ENCODE results near the gene ARL11.
"Not testable (repeated sequence)": the region's sequence is repeated elsewhere in the genome, so short reads cannot be mapped to it uniquely, and the experiment has no call there.

The ARL11 gene

DNA sequence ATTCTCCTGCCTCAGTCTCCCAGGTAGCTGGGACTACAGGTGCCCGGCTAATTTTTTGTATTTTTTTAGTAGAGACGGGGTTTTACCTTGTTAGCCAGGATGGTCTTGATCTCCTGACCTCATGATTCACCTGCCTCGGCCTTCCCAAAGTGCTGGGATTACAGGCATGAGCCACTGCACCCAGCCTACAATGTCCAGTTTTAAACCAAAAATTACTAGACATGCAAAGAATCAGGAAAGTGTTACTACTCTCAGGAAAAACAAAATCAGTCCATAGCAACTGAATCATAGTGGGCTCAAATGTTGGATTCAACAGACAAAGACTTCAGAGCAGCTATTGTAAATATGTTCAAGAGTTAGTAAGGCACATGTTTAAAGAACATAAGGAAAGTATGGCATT, 16.3 kb upstream of the ARL11 start:
- DNase-seq (ENCODE audit: low read depth, low spot score): not testable (repeated sequence)

DNA sequence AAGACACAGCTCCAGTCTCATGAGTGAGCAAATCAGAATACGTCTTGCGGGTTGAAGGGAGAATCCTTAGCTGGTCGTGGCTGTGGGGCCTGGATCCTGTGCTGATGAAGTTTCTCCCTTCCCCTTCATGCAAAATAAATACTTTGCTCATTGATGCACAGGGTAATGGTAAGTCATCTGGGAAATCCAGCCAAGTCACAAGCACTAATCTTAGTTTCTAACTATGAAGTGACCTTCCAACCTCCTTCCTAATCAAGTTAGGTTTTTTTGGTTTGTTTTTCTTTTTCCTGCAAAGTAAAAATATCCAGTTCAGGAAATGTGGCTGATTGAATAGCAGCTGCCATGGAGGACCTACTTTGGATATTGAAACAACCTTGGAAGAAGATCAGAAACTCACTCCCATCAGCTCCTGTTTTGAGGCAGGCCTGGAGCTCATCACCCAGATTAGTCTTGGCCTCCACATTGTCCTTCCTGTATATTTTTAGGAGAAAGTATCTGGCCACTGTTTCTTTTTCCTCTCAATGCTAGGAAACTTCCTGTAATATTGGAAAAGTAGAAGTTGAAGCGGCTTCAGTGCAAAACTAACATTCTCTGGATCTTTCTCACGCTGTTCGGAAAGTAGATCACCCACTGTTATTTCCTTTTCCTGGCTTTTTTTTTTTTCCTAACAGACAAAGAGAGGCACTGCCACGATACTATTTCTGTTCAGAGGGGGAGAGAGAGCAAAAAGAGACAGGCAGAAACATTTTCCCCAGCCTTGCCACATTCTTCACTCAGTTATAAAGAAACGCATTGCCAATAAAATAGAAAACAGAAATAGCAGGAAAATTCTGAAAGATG, 12.3 kb upstream of the ARL11 start:
- DNase-seq (ENCODE audit: low read depth, low spot score): no peak

DNA sequence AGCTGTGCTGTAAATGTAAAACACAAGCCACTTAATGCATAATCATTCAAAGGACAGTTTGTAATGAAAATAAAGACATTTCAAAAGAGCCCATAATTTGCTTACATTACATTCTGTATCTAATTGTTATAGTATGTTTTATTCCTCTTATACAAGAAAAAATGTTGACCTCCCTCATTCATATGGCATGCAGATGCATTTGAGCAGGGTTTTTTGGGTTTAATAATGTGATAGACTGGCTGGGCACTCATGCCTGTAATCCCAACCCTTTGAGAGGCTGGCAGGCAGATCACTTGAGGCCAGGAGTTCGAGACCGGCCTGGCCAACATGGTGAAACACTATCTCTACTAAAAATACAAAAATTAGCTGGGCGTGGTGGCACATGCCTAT, 11.6 kb upstream of the ARL11 start:
- no peak for DNase-seq (ENCODE audit: low read depth, low spot score)

DNA sequence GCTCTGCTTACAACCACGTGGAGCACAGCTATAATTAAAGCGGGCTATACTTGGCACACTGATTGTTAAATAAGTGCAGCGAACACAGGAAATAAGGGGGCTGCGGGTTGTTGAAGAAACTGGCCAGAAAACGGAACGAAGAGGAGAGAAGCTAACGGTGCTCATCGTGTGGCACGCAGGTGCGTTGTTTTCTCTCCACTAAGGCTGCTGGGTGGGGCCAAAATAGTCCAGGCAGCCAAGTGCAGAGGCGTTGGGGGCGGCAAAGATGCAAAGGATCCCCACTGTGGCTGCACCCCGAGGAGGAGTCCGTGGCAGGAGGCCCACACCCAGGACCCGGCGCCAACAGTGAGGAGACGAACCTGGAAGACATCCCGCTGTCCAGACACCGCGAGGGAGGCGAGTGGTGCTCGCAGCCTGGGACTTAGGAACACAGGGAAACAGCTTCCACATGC, 8.1 kb upstream of the ARL11 start:
- DNase-seq (ENCODE audit: low read depth, low spot score): no peak

DNA sequence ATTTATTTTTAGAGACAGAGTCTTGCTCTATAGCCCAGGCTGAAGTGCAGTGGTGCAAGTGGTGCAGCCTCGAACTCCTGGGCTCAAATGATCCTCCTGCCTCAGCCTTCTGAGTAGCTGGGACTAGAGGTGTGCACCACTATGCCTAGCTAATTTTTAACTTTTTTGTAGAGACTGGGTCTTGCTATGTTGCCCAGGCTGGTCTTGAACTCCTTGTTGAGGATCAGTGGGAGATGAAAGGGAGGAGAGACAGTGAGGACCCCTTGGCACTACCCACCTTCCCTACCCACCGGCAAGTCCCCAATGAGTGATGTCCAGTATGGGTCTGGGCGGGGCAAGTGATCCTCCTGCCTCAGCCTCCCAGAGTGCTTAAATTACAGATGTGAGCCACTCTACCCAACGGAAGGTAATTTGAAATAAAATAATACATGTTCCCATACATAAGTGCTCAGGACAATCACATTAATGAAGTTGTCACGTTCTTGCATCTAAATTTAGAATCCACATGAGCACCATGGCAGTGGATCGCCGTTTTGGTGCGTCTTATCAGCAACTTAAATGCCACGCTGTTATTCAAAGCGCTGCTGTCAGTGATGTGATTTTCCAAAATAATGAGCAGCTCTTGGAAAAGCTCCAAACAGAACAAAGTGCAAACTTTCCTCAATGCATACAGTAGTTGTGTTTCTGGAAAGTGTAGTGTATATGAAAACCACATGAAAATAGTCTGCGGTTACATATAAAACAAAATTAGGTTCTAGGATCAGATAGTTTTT, 5.9 kb upstream of the ARL11 start:
- no peak for DNase-seq (ENCODE audit: low read depth, low spot score)

DNA sequence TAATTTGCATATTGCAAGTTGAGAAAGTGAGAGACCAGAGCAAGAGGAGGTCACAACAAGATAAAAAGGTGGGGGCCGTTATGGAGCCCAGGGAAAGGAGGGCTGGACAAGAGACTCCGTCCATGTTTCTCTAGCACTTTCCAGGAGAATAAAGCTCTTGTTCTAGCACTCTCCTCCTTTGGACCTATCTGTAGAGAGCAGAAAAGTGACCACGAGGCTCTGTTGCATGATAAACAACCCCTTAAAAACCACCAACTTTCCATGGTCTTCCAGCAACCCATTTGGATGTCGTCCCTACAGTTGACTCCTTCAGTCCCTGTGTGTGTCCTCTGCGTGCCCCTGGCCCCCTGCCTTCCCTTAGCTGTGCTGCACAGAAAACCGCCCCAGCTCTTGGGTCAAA, 4.1 kb upstream of the ARL11 start:
- no peak for DNase-seq (ENCODE audit: low read depth, low spot score)

DNA sequence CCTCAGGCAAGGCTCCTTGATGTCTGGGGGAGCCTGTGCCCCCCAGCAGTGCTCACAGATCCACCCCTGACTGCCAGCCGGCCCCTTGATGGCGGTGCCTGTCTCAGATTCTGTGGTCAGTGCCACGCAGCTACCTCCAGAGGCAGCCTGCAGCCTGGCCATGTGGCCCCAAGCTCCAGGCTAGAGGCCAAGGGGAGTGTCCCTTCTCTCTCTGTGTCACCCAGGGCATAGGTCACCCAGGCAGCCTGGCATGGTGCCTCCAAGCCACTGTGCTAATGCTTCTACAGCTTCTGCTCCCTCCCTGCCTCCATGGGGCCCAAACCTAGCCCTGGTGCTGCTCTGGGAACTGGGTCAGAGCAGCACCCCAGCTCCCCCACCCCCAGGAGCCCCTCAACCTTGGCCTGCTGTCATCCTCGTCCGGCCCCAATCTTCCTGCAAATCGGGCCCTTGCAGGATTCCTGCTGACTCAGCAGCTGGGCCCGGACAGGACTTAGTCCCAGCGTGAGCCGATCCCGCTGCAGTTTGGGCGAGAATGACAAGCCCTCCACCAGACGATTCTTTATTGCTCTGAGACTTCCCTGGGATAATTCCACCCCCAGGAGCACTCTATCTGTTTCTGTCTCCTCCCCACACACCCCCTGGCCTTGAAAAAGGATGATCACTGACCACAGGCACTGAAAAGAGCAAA, 2.8 kb upstream of the ARL11 start:
- no peak for DNase-seq (ENCODE audit: low read depth, low spot score)

DNA sequence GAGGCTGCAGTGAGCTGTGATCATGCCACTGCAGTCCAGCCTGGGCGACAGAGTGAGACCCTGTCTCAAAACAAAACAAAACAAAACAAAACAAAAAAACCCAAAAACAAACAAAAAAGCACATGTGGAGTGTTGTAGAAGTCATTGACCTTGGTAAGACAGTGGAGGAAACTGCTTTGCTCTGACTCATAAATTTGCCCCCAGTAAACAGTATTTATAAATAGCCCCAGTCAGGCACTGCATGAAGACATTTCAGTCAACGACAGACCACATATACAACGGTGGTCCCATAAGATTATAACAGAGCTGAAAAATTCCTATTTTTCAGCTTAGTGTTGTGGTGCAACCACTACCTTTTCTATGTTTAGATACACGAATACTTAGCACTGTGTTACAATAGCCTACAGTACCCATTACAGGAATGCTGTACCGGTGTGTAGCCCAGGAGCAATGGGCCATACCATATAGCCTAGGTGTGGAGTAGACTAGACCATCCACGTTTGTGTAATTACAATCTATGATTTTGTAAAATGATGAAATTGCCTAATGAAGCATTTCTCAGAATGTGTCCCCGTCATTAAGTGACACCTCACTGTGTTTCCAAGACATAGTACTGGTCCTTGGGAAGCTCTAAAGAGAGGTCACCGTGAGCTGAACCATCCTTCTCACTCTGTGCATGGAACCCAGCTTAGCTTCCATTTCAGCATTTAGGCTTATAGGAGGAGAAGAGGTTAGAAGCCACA, 1.1 kb downstream of the ARL11 start:
- no peak for DNase-seq (ENCODE audit: low read depth, low spot score)

DNA sequence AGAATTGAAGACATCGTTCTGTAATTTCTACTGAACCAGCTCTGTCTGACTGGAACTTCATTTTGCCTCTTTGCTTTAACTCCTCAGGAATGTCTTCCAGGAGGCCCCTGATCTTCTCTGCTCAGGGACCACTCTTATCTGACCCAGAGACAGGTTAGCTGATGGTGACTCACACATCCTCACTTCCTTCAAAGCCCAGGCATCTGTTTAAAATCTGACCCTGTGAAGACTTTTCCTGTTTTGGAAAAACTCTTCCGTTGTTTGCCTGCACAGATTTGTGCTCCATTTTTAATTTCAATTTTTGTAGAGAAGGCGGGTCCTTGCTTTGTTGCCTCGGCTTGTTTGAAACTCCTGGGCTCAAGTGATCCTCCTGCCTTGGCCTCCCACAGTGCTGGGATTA, 1.6 kb downstream of the ARL11 start:
- no peak for DNase-seq (ENCODE audit: low read depth, low spot score)

DNA sequence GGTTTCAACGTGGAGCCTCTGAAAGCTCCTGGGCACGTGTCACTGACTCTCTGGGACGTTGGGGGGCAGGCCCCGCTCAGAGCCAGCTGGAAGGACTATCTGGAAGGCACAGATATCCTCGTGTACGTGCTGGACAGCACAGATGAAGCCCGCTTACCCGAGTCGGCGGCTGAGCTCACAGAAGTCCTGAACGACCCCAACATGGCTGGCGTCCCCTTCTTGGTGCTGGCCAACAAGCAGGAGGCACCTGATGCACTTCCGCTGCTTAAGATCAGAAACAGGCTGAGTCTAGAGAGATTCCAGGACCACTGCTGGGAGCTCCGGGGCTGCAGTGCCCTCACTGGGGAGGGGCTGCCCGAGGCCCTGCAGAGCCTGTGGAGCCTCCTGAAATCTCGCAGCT, 2.3 kb downstream of the ARL11 start:
- no peak for DNase-seq (ENCODE audit: low read depth, low spot score)

DNA sequence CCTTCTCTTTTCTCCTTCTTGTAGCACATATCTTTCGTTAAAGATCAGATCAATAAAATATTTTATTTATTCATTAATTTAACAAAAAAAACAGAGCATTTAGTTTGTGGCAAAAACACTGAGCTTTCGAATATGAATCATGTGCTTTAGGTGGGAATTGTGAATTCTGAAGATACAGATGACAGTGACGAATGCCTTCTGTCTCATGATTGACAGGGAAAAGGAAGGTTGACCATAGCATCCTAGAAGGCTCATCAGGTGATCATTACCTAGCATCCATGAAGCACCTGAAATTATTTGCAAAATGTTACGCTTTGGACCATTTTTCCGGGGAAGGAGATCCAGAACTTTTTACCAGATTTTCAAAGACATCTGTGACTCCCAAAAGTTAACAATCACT, 3.8 kb downstream of the ARL11 start:
- DNase-seq (ENCODE audit: low read depth, low spot score): no peak

DNA sequence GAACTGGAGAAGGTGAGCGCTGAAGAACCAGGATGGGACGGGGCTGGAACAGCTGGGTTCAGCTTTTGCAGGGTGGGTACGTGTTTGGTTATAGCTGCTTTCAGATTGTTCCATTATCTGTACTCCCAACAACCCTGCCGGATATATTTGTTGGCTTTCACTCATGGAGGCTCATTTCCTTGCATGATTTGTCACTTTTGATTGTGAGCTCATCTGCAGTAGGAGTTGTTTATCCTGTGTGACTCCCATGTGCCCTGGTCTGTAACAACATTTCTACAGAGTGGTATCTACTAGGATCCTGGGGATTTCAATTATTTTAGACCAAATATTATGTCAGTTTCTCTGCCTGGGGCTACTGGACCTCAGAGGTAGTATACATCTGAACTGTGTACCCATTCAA, 5.4 kb downstream of the ARL11 start:
- no peak for DNase-seq (ENCODE audit: low read depth, low spot score)

DNA sequence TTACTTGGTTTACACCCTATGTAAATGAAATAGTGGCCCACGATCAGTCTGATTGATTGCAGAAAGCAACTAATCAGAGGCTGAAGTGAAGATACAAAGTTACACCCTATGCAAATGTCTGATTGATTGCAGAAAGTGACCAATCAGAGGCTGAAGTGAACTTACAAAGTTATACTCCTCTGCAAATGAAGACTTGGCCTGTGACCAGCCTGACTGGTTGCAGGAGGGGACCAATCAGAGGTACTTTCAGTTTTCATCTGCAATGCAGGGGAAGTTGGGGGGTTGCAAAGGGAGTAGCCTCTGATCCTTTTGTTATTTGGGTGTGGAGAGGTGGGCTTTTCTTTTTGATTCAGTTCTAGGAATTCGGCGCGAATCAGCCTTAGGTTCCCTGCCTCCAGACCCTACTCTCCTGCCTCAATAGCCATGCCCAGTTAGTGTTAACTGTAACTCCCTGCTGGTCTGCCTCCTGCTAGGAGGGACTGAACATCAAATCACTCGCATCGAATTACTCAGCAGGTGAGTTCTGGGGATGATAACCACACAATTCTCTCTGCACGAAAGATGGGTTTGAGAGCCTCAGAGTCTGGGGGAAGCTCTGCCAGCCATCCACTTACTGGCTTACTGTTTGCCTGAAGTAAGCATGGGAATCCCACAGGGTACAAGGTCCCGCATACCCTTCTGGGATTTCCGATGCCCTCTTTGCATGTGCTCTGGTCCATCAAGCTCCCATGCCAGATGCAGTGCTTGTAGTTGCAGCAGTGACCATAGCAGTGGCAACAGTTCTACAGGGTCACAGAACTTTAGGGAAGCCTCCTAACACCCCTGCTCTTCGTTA, 7.5 kb downstream of the ARL11 start:
- no peak for DNase-seq (ENCODE audit: low read depth, low spot score)

DNA sequence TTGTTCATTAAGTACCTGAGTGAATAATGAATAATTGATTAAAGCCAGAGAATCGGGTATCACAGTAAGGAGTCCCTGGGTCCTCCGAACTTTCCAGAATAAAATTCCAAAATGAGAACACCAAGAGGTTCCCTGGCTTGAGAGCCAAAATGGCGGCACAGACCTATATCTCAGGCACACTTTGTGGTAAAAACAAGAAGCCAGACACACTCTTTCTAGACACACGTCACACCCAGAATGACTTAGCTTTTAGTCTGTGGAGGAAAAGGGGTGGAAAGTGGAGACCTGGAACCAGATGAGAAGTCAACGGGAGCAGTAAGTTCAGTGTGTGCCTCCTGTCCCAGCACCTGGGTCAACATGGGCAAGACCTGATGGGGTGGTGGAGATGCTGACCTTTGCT, 8.4 kb downstream of the ARL11 start:
- no peak for DNase-seq (ENCODE audit: low read depth, low spot score)

DNA sequence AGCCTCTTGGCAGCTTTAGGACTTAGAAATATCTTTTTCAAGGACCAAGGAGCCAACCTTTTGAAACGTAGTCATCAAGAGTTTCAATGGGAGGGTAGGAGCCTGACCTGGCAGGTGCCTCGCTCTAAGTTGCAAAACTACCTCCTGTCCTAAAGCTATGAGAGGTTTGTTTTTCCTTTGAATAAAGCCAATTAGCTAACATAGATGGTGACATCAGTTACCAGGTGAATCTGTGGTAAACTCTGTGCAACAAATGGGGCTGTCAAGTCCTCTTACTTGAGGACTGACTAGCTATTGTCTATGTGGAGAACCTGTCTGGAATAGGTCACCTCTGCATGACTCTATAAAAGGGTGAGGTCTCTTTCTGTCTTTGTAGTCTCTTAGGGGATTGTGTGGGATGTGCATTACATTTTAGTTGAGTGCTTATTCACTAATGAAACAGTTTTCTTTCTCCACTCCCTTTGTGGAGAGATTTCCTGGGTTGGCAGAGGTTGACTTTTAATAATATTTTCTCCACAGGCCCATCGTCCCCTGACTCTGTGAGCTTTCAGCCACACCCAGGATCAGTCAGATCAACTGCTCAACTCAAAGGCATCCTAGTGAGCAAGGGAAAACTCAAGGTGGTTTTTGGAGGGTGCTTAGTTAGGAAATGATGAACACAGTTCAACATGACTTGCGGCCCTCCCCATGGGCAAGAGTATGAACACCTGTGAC, 9.9 kb downstream of the ARL11 start:
- DNase-seq (ENCODE audit: low read depth, low spot score): no peak

DNA sequence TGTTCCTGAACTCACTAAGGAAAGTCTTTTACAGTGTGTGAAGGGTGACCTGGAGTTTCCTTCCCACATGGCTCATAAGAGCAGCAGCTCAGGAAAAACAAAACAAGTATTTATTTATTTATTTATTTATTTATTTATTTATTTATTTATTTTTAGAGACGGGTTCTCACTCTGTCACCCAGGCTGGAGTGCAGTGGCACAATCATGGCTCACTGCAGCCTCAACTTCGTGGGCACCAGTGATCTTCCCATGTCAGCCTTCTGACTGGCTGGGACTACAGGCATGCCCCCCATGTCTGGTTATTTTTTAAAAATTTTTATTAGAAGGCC, 10.4 kb downstream of the ARL11 start:
- no peak for DNase-seq (ENCODE audit: low read depth, low spot score)

DNA sequence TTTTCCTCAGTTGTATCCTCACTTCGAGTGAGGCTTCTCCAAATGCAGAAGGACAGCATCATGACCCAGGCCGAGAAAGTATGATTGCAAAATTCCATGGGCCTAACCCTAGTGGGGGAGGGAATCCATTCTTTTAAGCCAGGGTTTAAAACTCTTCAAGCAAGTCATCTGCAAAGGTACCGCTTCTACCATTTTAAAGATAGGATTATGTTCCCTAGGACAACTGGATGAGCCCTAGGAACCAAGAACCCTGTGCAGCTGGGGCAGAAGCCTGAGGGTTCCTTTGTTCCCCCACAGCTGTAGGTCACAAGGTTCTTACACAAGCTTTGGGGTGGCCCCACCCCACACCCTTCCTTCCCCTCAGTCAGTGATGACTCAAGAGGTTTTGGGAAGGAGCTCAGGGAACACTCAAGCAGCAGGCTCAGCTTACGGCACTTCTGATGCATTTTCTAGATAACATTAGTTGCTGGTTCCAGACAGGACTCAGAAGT, 13.5 kb downstream of the ARL11 start:
- no peak for DNase-seq (ENCODE audit: low read depth, low spot score)

DNA sequence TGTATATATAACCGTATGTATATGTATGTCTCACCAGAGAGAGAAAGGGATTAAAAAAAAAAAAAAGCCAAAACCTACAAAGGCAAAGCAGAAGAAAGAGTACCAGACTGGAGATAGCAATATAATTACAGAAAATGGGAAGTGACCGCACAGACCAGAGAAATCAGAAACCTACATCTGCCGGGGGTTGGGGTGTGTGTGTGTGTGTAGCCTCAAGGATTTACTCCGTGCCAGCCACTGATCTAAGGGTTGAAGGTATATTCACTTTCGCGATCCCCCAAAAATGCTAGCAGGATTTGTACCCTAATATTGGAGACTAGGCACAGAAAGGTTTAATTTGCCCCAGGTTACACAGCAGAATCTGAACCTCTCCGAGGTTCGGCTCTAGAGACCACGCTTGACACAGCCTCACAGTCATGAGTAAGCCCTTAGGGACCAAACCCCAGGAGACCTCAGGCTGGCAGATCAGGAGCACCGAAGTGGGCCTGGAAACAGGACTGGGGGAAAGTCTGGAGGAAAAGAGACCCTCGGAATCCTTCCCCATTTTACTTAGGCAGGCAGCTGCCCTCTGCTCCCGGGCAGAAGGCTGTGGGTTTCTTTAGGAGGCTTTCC, 14.8 kb downstream of the ARL11 start:
- no peak for DNase-seq (ENCODE audit: low read depth, low spot score)

DNA sequence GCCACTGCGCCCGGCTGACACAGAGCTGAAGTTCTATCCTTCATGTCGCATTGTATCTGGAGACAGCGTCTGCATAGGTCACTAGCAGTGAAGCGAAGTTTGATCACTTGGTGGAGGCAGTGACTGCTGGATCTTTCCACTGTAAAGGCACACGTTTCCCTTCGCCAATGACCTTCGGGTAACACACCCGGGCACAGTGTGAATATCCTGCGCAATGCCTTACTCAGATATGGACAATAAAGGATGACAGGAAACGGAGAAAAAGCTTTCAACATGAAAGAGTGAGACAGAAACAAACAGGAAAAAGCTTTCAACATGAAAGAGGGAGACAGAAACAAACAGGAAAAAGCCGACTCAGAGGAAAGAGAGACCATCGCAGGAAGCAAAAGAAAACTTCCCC, 17.1 kb downstream of the ARL11 start:
- DNase-seq (ENCODE audit: low read depth, low spot score): no peak

DNA sequence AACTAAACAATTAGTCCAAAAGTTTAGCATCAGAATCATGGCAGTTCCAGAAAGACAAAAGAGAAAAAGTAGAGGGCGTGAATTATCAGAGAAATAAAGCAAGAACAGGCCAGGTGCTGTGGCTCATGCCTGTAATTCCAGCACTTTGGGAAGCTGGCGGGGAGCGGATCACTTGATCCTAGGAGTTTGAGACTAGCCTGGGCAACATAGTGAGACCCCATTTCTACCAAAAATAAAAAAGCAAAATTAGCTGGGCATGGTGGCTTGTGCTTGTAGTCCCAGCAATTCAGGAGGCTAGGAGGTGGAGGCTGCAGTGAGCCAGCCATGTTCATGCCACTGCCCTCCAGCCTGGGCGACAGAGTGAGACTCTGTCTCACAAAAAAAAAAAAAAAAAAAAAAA, 18.4 kb downstream of the ARL11 start:
- DNase-seq (ENCODE audit: low read depth, low spot score): no peak
